Keratinocyte (primary cell): ENCODE measurements around the gene TPT1. TPM values are rescaled to one million over a fixed set of nuclear protein-coding genes. Genes with fewer than 3 reads are reported as not detected.
A peak's percentile ranks its signal among the peaks of the same experiment; 100 is the strongest.

ENCODE experiments used
- DNase-seq: peaks from one replicate; pipeline ENCODE4 v3.0.0-alpha.2; 2011; ENCODE audit warnings: low read depth, missing footprints, low spot score
- FAIRE-seq: peaks from 2 replicates; lab custom pipeline; 2011; peaks lifted over from hg19 to GRCh38; lab: Jason Lieb, UNC
- H2AFZ ChIP-seq: 2 replicates; pipeline ENCODE4 v1.6.0; 2012; ENCODE audit warnings: low read length, control low read depth, inconsistent platforms; ENCODE audit not compliant: control insufficient read depth
- H3K27ac ChIP-seq: 2 replicates; pipeline ENCODE4 v1.5.1; 2011; ENCODE audit warnings: low read length; ENCODE audit not compliant: control insufficient read depth, insufficient read depth
- H3K27me3 ChIP-seq: 3 replicates; pipeline ENCODE4 v1.6.0; 2011; ENCODE audit warnings: low read length; ENCODE audit not compliant: control insufficient read depth, insufficient read depth; ENCODE audit errors: extremely low read depth
- H3K36me3 ChIP-seq, 2 experiments: 2 replicates in 1 of 2; 3 replicates in 1 of 2; pipeline ENCODE4 v1.5.1; 2011; ENCODE audit warnings: low read length in 2 of 2, mild to moderate bottlenecking in 1 of 2; ENCODE audit not compliant: control insufficient read depth in 2 of 2, insufficient read depth in 2 of 2; ENCODE audit errors: extremely low read depth in 1 of 2
- H3K4me1 ChIP-seq: 3 replicates; pipeline ENCODE4 v1.5.1; 2011; ENCODE audit warnings: low read length; ENCODE audit not compliant: control insufficient read depth, insufficient read depth; ENCODE audit errors: extremely low read depth
- H3K4me2 ChIP-seq: 3 replicates; pipeline ENCODE4 v1.6.0; 2011; ENCODE audit warnings: low read depth, low read length; ENCODE audit not compliant: control insufficient read depth, insufficient read depth; ENCODE audit errors: extremely low read depth
- H3K4me3 ChIP-seq, 3 experiments: fragments of 200-600 bp in 1 of 3; sonication (generic) in 1 of 3; 2 replicates in 2 of 3; 3 replicates in 1 of 3; pipeline ENCODE4 v1.5.1; 2011 to 2016; ENCODE audit warnings: low read length in 3 of 3, mild to moderate bottlenecking in 3 of 3, control low read depth in 2 of 3, inconsistent platforms in 1 of 3, low read depth in 1 of 3, mixed read lengths in 1 of 3, mixed run types in 1 of 3, moderate library complexity in 1 of 3; ENCODE audit not compliant: control insufficient read depth in 2 of 3, insufficient read depth in 2 of 3; ENCODE audit errors: extremely low read depth in 1 of 3
- H3K79me2 ChIP-seq: 2 replicates; pipeline ENCODE4 v1.6.0; 2012; ENCODE audit warnings: low read length; ENCODE audit not compliant: control insufficient read depth, insufficient read depth
- H3K9ac ChIP-seq: 3 replicates; pipeline ENCODE4 v1.6.0; 2011; ENCODE audit warnings: low read length; ENCODE audit not compliant: control insufficient read depth, insufficient read depth; ENCODE audit errors: extremely low read depth
- H3K9me1 ChIP-seq: 3 replicates; pipeline ENCODE4 v1.6.0; 2011; ENCODE audit warnings: low read length; ENCODE audit not compliant: control insufficient read depth, insufficient read depth; ENCODE audit errors: extremely low read depth
- H3K9me3 ChIP-seq: 2 replicates; pipeline ENCODE4 v1.5.1; 2012; ENCODE audit warnings: low read depth, low read length; ENCODE audit not compliant: control insufficient read depth
- H4K20me1 ChIP-seq: 3 replicates; pipeline ENCODE4 v1.6.0; 2011; ENCODE audit warnings: low read length; ENCODE audit not compliant: control insufficient read depth, insufficient read depth; ENCODE audit errors: extremely low read depth
- EZH2 ChIP-seq: IDR thresholded peaks from one replicate; pipeline ENCODE4 v1.6.1; 2012; ENCODE audit warnings: inconsistent platforms, mild to moderate bottlenecking, low read length, moderate library complexity
- dilution Hi-C: fragments of 300-500 bp; cut with MboI; formaldehyde crosslinking; loops from one replicate; pipeline ENCODE4 v1.7.0; 2020; ENCODE audit warnings: low sequenced_read_pairs; ENCODE audit not compliant: extremely low pct_ligation_motif_present
- polyA plus RNA-seq, 5 experiments: library from polyadenylated mRNA; depleted of rRNA in 3 of 5; stranded (reverse) in 3 of 5; stranded (forward) in 1 of 5; unstranded in 1 of 5; fragments of >200 nt; gene quantifications; 1 replicate in 1 of 5; 2 replicates in 3 of 5; 3 replicates in 1 of 5; pipeline versions ENCODE4 v1.2.1 to v1.2.3, GENCODE V29; 2011 to 2012; ENCODE audit warnings: missing spikeins in 2 of 5, low read depth in 1 of 5, low replicate concordance in 1 of 5
- TF ChIP-seq, protein P1 (sequence below), 3 experiments: IDR thresholded peaks in 1 of 3; conservative IDR thresholded peaks in 1 of 3; optimal IDR thresholded peaks in 1 of 3; 2 replicates in 2 of 3; 3 replicates in 1 of 3; pipeline versions ENCODE3 to v1.5.1; 2011; ENCODE audit warnings: low read length in 3 of 3, mild to moderate bottlenecking in 3 of 3, moderate library complexity in 2 of 3, control low read depth in 1 of 3, inconsistent platforms in 1 of 3; ENCODE audit not compliant: insufficient read depth in 2 of 3; ENCODE audit errors: extremely low read depth in 1 of 3

Gene TPT1
- polyA plus RNA-seq, 1 donor (not counting 4 experiments of a cell fraction or from before 2014, with no cell fraction given), result 8,174 TPM

DNA sequence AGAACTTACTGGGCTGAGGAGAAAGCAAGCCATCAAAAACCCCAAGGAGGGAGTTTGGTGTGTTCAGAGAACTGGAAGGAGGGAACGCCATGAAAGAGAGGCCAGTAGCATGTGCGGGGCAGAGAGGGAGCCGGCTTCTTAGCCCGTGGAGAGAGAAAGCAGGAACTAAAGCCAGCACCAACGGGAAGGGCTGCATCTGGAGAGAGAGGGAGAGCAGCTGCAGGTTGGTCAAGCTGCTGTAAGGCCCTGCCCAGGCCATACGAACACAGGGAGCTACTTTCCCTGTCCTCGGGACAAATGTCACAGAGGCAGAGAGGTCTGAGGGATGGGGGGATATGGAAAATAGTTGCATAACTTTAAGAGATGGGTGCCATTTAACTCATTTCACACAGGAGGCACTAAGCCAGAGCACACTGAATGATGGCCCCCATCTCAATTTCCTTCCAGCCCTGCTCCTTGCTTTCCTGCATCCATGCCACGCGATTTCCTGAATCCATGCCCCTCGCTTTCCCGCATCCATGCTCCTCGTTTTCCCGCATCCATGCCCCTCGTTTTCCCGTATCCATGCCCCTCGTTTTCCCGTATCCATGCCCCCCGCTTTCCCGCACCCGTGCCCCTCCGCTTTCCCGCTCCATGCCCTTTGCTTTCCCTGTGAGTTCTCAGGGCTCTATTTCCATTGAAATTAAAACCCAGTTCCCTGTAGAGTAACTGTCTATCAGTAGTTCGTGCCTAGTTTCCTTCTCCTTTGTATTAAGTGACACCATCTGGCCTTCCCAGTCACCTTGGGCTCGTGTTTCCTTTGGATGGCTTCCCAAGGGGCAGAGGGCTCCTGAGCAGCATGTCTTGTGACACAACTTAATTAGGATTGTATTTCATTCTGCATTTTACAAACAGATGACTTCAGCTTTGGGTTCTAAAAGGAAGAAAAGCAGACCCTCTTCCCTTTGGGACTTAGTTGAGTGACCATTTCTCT is 31.5 kb upstream of the TPT1 start:
- DNase-seq, result no peak
- FAIRE-seq, result no peak
- Histone ChIP-seq H3K79me2 (no peaks in the 10 kb centered on the region), H3K27ac (no peak overlapping the region), H3K27me3 (no peaks in the 10 kb centered on the region), H3K4me1 (peaks cover 17% of the 10 kb centered on the region), H3K9me3 (no peaks in the 10 kb centered on the region), H3K36me3 (no peaks in the 10 kb centered on the region), H3K9me1 (no peaks in the 10 kb centered on the region), H4K20me1 (no peaks in the 10 kb centered on the region), H3K4me2 (no peak overlapping the region), H3K4me3 (no peak overlapping the region), H2AFZ (no peak overlapping the region), H3K9ac (no peak overlapping the region)
- dilution Hi-C loops, result no loop called here
- no peak for TF ChIP-seq EZH2
- TF ChIP-seq, protein P1, sequence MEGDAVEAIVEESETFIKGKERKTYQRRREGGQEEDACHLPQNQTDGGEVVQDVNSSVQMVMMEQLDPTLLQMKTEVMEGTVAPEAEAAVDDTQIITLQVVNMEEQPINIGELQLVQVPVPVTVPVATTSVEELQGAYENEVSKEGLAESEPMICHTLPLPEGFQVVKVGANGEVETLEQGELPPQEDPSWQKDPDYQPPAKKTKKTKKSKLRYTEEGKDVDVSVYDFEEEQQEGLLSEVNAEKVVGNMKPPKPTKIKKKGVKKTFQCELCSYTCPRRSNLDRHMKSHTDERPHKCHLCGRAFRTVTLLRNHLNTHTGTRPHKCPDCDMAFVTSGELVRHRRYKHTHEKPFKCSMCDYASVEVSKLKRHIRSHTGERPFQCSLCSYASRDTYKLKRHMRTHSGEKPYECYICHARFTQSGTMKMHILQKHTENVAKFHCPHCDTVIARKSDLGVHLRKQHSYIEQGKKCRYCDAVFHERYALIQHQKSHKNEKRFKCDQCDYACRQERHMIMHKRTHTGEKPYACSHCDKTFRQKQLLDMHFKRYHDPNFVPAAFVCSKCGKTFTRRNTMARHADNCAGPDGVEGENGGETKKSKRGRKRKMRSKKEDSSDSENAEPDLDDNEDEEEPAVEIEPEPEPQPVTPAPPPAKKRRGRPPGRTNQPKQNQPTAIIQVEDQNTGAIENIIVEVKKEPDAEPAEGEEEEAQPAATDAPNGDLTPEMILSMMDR (optimal IDR thresholded peaks at IDR 0.05 in 1 of 3, IDR thresholded peaks at IDR 0.05 in 1 of 3, conservative IDR thresholded peaks at IDR 0.05 in 1 of 3; ENCODE audit: extremely low read depth in 1 of 3, insufficient read depth in 2 of 3, low read length in 3 of 3), result no peak

DNA sequence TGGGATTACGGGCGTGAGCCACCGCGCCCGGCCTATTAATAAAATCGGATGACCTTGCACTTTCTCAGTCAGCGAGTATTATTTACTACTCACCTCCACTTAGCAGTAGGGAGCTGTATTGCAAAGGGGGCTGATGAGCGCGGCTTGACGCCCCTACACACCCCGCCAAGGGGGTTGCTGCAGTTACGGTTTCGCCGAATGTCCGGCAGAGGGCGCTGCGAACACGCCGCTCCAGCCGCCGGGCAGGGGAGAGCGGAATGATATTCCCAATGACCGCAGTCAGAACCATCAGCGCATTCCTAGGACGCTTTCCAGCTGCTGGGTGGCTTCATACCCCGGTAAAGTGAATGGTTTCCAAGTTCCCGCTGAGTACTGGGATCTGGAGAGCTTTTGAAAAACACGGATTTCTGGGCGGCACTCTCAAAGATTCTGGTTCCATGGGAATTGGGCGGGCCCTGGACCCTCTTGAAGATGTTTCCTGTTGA is 30.0 kb upstream of the TPT1 start:
- Histone ChIP-seq H4K20me1 (no peaks in the 10 kb centered on the region), H3K9me3 (no peaks in the 10 kb centered on the region), H3K9me1 (no peaks in the 10 kb centered on the region), H3K4me1 (peaks cover 20% of the 10 kb centered on the region), H3K27me3 (no peaks in the 10 kb centered on the region), H3K36me3 (no peaks in the 10 kb centered on the region), H2AFZ (no peak overlapping the region), H3K27ac (no peak overlapping the region), H3K4me3 (no peak overlapping the region), H3K79me2 (no peaks in the 10 kb centered on the region), H3K9ac (no peak overlapping the region), H3K4me2 (peak overlapping the region; percentile 22)
- FAIRE-seq (peak; percentile 49), DNase-seq (no peak)
- dilution Hi-C loops, result no loop called here
- TF ChIP-seq, protein P1 (optimal IDR thresholded peaks at IDR 0.05 in 1 of 3, IDR thresholded peaks at IDR 0.05 in 1 of 3, conservative IDR thresholded peaks at IDR 0.05 in 1 of 3; ENCODE audit: extremely low read depth in 1 of 3, insufficient read depth in 2 of 3, low read length in 3 of 3), result peak; percentile 69 to 94 (median 83)
- no peak for TF ChIP-seq EZH2
